ENCODE results near the gene PEMT. TPM values are rescaled to one million over a fixed set of nuclear protein-coding genes. Genes with fewer than 3 reads are reported as not detected.

Gene PEMT
- total and polyA plus RNA-seq, 9 of the 15 experiments (the other 6 are each of a cell fraction or from before 2014, with no cell fraction given): 1.4 to 36.4 (median 13.6) TPM

DNA sequence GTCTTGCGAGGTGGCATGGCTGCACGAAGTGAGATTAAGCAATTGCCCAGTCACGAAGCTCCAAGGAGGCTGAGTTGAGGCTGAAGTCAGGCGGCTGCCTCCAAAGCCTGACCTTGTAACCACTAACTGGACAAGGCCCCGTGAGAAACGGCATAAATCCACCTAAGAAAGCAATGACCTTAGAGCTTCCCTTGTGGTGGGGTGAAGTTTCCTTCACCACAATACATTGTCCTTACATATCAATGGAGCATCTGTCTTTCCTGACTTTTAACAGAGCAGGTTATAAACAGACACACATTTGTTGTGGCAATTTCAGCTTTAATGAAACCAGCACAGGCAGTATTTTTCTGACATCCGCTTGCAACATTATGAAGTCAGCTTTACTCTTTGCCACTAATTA, 117.2 kb downstream of the PEMT start:
- Histone ChIP-seq H3K79me2 (ENCODE audit: control insufficient read depth, insufficient read depth, low read length) (peaks cover 26% of the 10 kb centered on the region), H3K4me2 (ENCODE audit: insufficient read depth, low read length) (no peak overlapping the region), H3K4me1 (replicated peaks in 1 of 2; ENCODE audit: control insufficient read depth in 2 of 2, insufficient read depth in 2 of 2, low read length in 2 of 2) (peaks cover 5 to 7% of the 10 kb centered on the region in 2 experiments; a peak in 4 of 5 replicates), H3K36me3 (ENCODE audit: control insufficient read depth, insufficient read depth, low read length) (peaks cover 12% of the 10 kb centered on the region), H4K20me1 (replicated peaks; ENCODE audit: control insufficient read depth, insufficient read depth, low read length) (no peaks in the 10 kb centered on the region), H3K4me3 (no peak overlapping the region), H2AFZ (ENCODE audit: low read depth, low read length) (no peak overlapping the region), H3K27ac (ENCODE audit: extremely low read depth, low read depth, low read length) (no peak overlapping the region), H3K9me3 (replicated peaks; ENCODE audit: control insufficient read depth, insufficient read depth, low read depth, low read length) (no peaks in the 10 kb centered on the region), H3K27me3 (ENCODE audit: control insufficient read depth in 2 of 2, insufficient read depth in 2 of 2, low read length in 2 of 2) (peaks cover 9 to 19% of the 10 kb centered on the region in 2 experiments), H3K9ac (ENCODE audit: insufficient read depth in 1 of 2, low read depth in 2 of 2, low read length in 2 of 2) (no peak overlapping the region), H3K9me1 (ENCODE audit: control insufficient read depth, insufficient read depth, low read length) (no peaks in the 10 kb centered on the region)
- 3% methylated on average over 7 of the region's 7 CpGs for WGBS (ENCODE audit: insufficient coverage, low coverage, missing lambda C conversion rate)
- no TSS peak for BruUV-seq (replicated peaks)
- intact Hi-C loops (cut with micrococcal nuclease): no loop called here
- DNase-seq (ENCODE audit: extremely low read depth in 1 of 4, low spot score in 3 of 4) (no peak), ATAC-seq (no peak), FAIRE-seq (no peak)
- ChIA-PET POLR2A (no interaction called here), CTCF (ENCODE audit: low intra/inter-chr PET ratio) (no interaction called here)
- in situ Hi-C loops (cut with MboI): no loop called here
- TF ChIP-seq CTBP1 (IDR thresholded peaks at IDR 0.05; ENCODE audit: borderline replicate concordance) (no peak), ATF1 (CRISPR knock-in tag; IDR thresholded peaks at IDR 0.05) (no peak), ATF1 (tag; IDR thresholded peaks at IDR 0.05) (no peak), NR2C1 (IDR thresholded peaks at IDR 0.05) (no peak), NR2C1 (tag; IDR thresholded peaks at IDR 0.05) (no peak), TGIF2 (CRISPR knock-in tag; IDR thresholded peaks at IDR 0.05) (no peak), SREBF1 (IDR thresholded peaks at IDR 0.05; ENCODE audit: borderline replicate concordance, low read depth, low read length) (no peak), FOXA3 (CRISPR knock-in tag; conservative IDR thresholded peaks at IDR 0.05 in 1 of 2, IDR thresholded peaks at IDR 0.05 in 1 of 2) (no peak), MYC (IDR thresholded peaks at IDR 0.05; ENCODE audit: low read depth, low read length) (no peak), MYC (CRISPR knock-in tag; IDR thresholded peaks at IDR 0.05; ENCODE audit: borderline replicate concordance, low read depth) (no peak), XRCC4 (IDR thresholded peaks at IDR 0.05; ENCODE audit: extremely low read depth, insufficient read depth, insufficient read length) (no peak)

Data from K562 (cell line).